ENCODE measurements around the gene SLITRK4.

Gene SLITRK4

GRCh38 chrX:143635915-143636314 lies at the start of gene SLITRK4:
Gene SLITRK4, minus strand, starts transcription at chrX:143636101. Its CDS starts 4,993 bp downstream, at chrX:143631108.
- in situ Hi-C loops (cut with MboI; ENCODE audit: low sequenced_read_pairs) = no loop called here

- in situ Hi-C loops (cut with MboI; ENCODE audit: low sequenced_read_pairs) = no loop called here
Observed at GRCh38 chrX:143683486-143683885, 47.6 kb upstream of the SLITRK4 start.

- in situ Hi-C loops (cut with MboI; ENCODE audit: low sequenced_read_pairs) = no loop called here
Observed at GRCh38 chrX:143674926-143675325, 39.0 kb upstream of the SLITRK4 start.

- in situ Hi-C loops (cut with MboI; ENCODE audit: low sequenced_read_pairs) = no loop called here
Observed at GRCh38 chrX:143669395-143669794, 33.5 kb upstream of the SLITRK4 start.

- in situ Hi-C loops (cut with MboI; ENCODE audit: low sequenced_read_pairs) = no loop called here
Observed at GRCh38 chrX:143664302-143664701, 28.4 kb upstream of the SLITRK4 start.

GRCh38 chrX:143663755-143664154 lies 27.9 kb upstream of the SLITRK4 start:
- in situ Hi-C loops (cut with MboI; ENCODE audit: low sequenced_read_pairs) = no loop called here

GRCh38 chrX:143661286-143661685 lies 25.4 kb upstream of the SLITRK4 start:
- in situ Hi-C loops (cut with MboI; ENCODE audit: low sequenced_read_pairs) = no loop called here

- in situ Hi-C loops (cut with MboI; ENCODE audit: low sequenced_read_pairs) = no loop called here
Observed at GRCh38 chrX:143648705-143649104, 12.8 kb upstream of the SLITRK4 start.

- in situ Hi-C loops (cut with MboI; ENCODE audit: low sequenced_read_pairs) = no loop called here
Observed at GRCh38 chrX:143642426-143642825, 6.5 kb upstream of the SLITRK4 start.

GRCh38 chrX:143636831-143637230 lies 930 bp upstream of the SLITRK4 start:
- in situ Hi-C loops (cut with MboI; ENCODE audit: low sequenced_read_pairs) = no loop called here

GRCh38 chrX:143634663-143635455 lies 1.0 kb downstream of the SLITRK4 start:
- in situ Hi-C loops (cut with MboI; ENCODE audit: low sequenced_read_pairs) = no loop called here

GRCh38 chrX:143634309-143634662 lies 1.6 kb downstream of the SLITRK4 start:
- in situ Hi-C loops (cut with MboI; ENCODE audit: low sequenced_read_pairs) = no loop called here

GRCh38 chrX:143633461-143634308 lies 2.2 kb downstream of the SLITRK4 start:
- in situ Hi-C loops (cut with MboI; ENCODE audit: low sequenced_read_pairs) = no loop called here

GRCh38 chrX:143632625-143633410 lies 3.1 kb downstream of the SLITRK4 start:
- in situ Hi-C loops (cut with MboI; ENCODE audit: low sequenced_read_pairs) = no loop called here

GRCh38 chrX:143623657-143624056 lies 12.2 kb downstream of the SLITRK4 start:
- in situ Hi-C loops (cut with MboI; ENCODE audit: low sequenced_read_pairs) = no loop called here

GRCh38 chrX:143621276-143621675 lies 14.6 kb downstream of the SLITRK4 start:
- in situ Hi-C loops (cut with MboI; ENCODE audit: low sequenced_read_pairs) = no loop called here

GRCh38 chrX:143615851-143616250 lies 20.1 kb downstream of the SLITRK4 start:
- in situ Hi-C loops (cut with MboI; ENCODE audit: low sequenced_read_pairs) = no loop called here

- in situ Hi-C loops (cut with MboI; ENCODE audit: low sequenced_read_pairs) = no loop called here
Observed at GRCh38 chrX:143601809-143602208, 34.1 kb downstream of the SLITRK4 start.

- in situ Hi-C loops (cut with MboI; ENCODE audit: low sequenced_read_pairs) = no loop called here
Observed at GRCh38 chrX:143581240-143581639, 54.7 kb downstream of the SLITRK4 start.

GRCh38 chrX:143580266-143580665 lies 55.6 kb downstream of the SLITRK4 start:
- in situ Hi-C loops (cut with MboI; ENCODE audit: low sequenced_read_pairs) = no loop called here

Data from HL-60/S4 treated with phorbol 12-myristate 13-acetate at 8.2 ng/mL for 4 days and 3 days (cell line).